HepG2 (cell line): ENCODE data around the gene SEMA3B. TPM values are rescaled to one million over a fixed set of nuclear protein-coding genes. Genes with fewer than 3 reads are reported as not detected.

Experiments
- ATAC-seq: fragments of 200-7000 bp; cut with Tn5 transposase; 3 replicates; pipeline ENCODE4 v1.9.1; 2020; ENCODE audit warnings: mild to moderate bottlenecking, moderate library complexity
- BruUV-seq: library from RNA; stranded (reverse); fragments of 400-500 nt; replicated peaks from 2 replicates; lab custom pipeline; 2021; lab: Mats Ljungman, UMichigan
- CTCF ChIA-PET: fragments of 300-600 bp; formaldehyde crosslinking; extraction: SDS; loops from one replicate; lab custom pipeline; 2021; ENCODE audit warnings: low total read pairs, inconsistent platforms, low intra/inter-chr PET ratio; lab: Yijun Ruan, JAX
- POLR2A ChIA-PET: fragments of 350-600 bp; sonication (Branson Sonifier 250); formaldehyde crosslinking; loops from one replicate; lab custom pipeline; 2020; ENCODE audit warnings: antibody characterized with exemption, inconsistent platforms; lab: Yijun Ruan, JAX
- DNase-seq: peaks from one replicate; pipeline ENCODE4 v3.0.0-alpha.2; 2015; ENCODE audit warnings: low spot score
- FAIRE-seq: peaks from 3 replicates; lab custom pipeline; 2011; peaks lifted over from hg19 to GRCh38; lab: Jason Lieb, UNC
- H2AFZ ChIP-seq: one replicate; pipeline ENCODE4 v1.6.1; 2011; ENCODE audit warnings: low read length, inconsistent platforms
- H3K27ac ChIP-seq: fragments of 300-600 bp; 3 replicates; pipeline ENCODE4 v1.8.0; 2011; ENCODE audit warnings: mixed run types, mild to moderate bottlenecking, mixed read lengths, low read length, inconsistent platforms; ENCODE audit not compliant: insufficient read depth; ENCODE audit errors: extremely low read length
- H3K27me3 ChIP-seq, 2 experiments: fragments of 200-600 bp in 1 of 2; 2 replicates in 1 of 2; 3 replicates in 1 of 2; pipeline versions ENCODE4 v1.6.0 to v1.8.0; 2011; ENCODE audit warnings: low read length in 2 of 2, mild to moderate bottlenecking in 2 of 2, moderate library complexity in 2 of 2, inconsistent platforms in 1 of 2; ENCODE audit not compliant: insufficient read depth in 2 of 2, control insufficient read depth in 1 of 2
- H3K36me3 ChIP-seq, 2 experiments: fragments of 200-600 bp in 1 of 2; replicated peaks in 1 of 2; 2 replicates in 1 of 2; 3 replicates in 1 of 2; pipeline versions ENCODE4 v1.5.1 to v1.8.0; 2011; ENCODE audit warnings: low read length in 2 of 2, inconsistent platforms in 1 of 2; ENCODE audit not compliant: insufficient read depth in 2 of 2, control insufficient read depth in 1 of 2
- H3K4me1 ChIP-seq: 2 replicates; pipeline ENCODE4 v1.5.1; 2012; ENCODE audit warnings: low read length, inconsistent platforms; ENCODE audit not compliant: insufficient read depth
- H3K4me2 ChIP-seq: 2 replicates; pipeline ENCODE4 v1.6.0; 2011; ENCODE audit warnings: low read depth, low read length, inconsistent platforms
- H3K4me3 ChIP-seq, 3 experiments: fragments of 200-600 bp in 1 of 3; sonication (generic), shearing (Covaris generic) in 1 of 3; replicated peaks in 1 of 3; 2 replicates each; pipeline ENCODE4 v1.5.1; 2011 to 2016; ENCODE audit warnings: low read length in 3 of 3, inconsistent platforms in 2 of 3, low read depth in 2 of 3, mild to moderate bottlenecking in 2 of 3, control low read depth in 1 of 3, mixed read lengths in 1 of 3; ENCODE audit not compliant: insufficient read depth in 1 of 3
- H3K79me2 ChIP-seq: one replicate; pipeline ENCODE4 v1.6.1; 2011; ENCODE audit warnings: low read length, inconsistent platforms; ENCODE audit not compliant: insufficient read depth
- H3K9ac ChIP-seq: 2 replicates; pipeline ENCODE4 v1.6.0; 2011; ENCODE audit warnings: mild to moderate bottlenecking, low read depth, low read length, inconsistent platforms; ENCODE audit not compliant: insufficient read depth
- H3K9me3 ChIP-seq: 2 replicates; pipeline ENCODE4 v1.5.1; 2012; ENCODE audit warnings: mild to moderate bottlenecking, low read length
- H4K20me1 ChIP-seq: 2 replicates; pipeline ENCODE4 v1.6.0; 2011; ENCODE audit warnings: inconsistent platforms, mild to moderate bottlenecking, low read length, moderate library complexity; ENCODE audit not compliant: insufficient read depth
- CAMTA2 ChIP-seq: sonication (generic); formaldehyde crosslinking; IDR thresholded peaks from 2 replicates; pipeline ENCODE4 v1.4.0; 2020; ENCODE audit warnings: mild to moderate bottlenecking, missing genetic modification reagents, borderline replicate concordance
- CBFB ChIP-seq: sonication (generic); formaldehyde crosslinking; IDR thresholded peaks from 2 replicates; pipeline ENCODE4 v1.4.0; 2020; ENCODE audit warnings: missing genetic modification reagents
- DMAP1 ChIP-seq: IDR thresholded peaks from 2 replicates; pipeline ENCODE4 v1.6.1; 2016
- DPF2 ChIP-seq: sonication (generic); formaldehyde crosslinking; IDR thresholded peaks from 2 replicates; pipeline ENCODE4 v1.4.0; 2020; ENCODE audit warnings: mild to moderate bottlenecking, low read depth, missing genetic modification reagents, borderline replicate concordance
- ELF3 ChIP-seq: IDR thresholded peaks from 2 replicates; pipeline ENCODE4 v1.6.1; 2016; ENCODE audit warnings: missing genetic modification reagents, missing compliant biosample characterization
- FOXK1 ChIP-seq: sonication (generic); formaldehyde crosslinking; IDR thresholded peaks from 2 replicates; pipeline ENCODE4 v1.4.0; 2020; ENCODE audit warnings: low read depth, missing genetic modification reagents, borderline replicate concordance
- FOXM1 ChIP-seq: sonication (generic); formaldehyde crosslinking; IDR thresholded peaks from 2 replicates; pipeline ENCODE4 v1.5.0; 2020; ENCODE audit warnings: missing genetic modification reagents
- HES4 ChIP-seq: sonication (generic); formaldehyde crosslinking; IDR thresholded peaks from 2 replicates; pipeline ENCODE4 v1.9.0; 2021; ENCODE audit warnings: mild to moderate bottlenecking, missing genetic modification reagents, borderline replicate concordance
- HNF4A ChIP-seq: sonication (generic); formaldehyde crosslinking; IDR thresholded peaks from 2 replicates; pipeline ENCODE4 v1.4.0; 2020; ENCODE audit warnings: missing genetic modification reagents
- KAT8 ChIP-seq: IDR thresholded peaks from 2 replicates; pipeline ENCODE4 v1.6.1; 2016; ENCODE audit warnings: missing genetic modification reagents, missing compliant biosample characterization
- MNT ChIP-seq: fragments of 450-650 bp; IDR thresholded peaks from 2 replicates; pipeline ENCODE4 v1.6.1; 2016
- PITX1 ChIP-seq: sonication (generic); formaldehyde crosslinking; IDR thresholded peaks from 2 replicates; pipeline ENCODE4 v1.5.1; 2020; ENCODE audit warnings: mild to moderate bottlenecking, missing genetic modification reagents
- SALL2 ChIP-seq: sonication (generic); formaldehyde crosslinking; IDR thresholded peaks from 2 replicates; pipeline ENCODE4 v1.8.1; 2023; ENCODE audit warnings: mild to moderate bottlenecking, missing genetic modification reagents, inconsistent platforms
- ZBTB10 ChIP-seq: sonication (generic); formaldehyde crosslinking; IDR thresholded peaks from 2 replicates; pipeline ENCODE4 v1.4.0; 2020; ENCODE audit warnings: missing genetic modification reagents, borderline replicate concordance
- ZNF121 ChIP-seq: sonication (generic); formaldehyde crosslinking; IDR thresholded peaks from 2 replicates; pipeline ENCODE4 v1.5.0; 2020; ENCODE audit warnings: mild to moderate bottlenecking, missing genetic modification reagents
- ZNF547 ChIP-seq: sonication (generic); formaldehyde crosslinking; IDR thresholded peaks from 2 replicates; pipeline ENCODE4 v1.5.1; 2020; ENCODE audit warnings: mild to moderate bottlenecking, missing genetic modification reagents
- ZNF614 ChIP-seq: IDR thresholded peaks from 2 replicates; pipeline ENCODE4 v1.6.1; 2018; ENCODE audit warnings: missing biosample characterization, missing genetic modification reagents, inconsistent platforms, borderline replicate concordance
- ZNF720 ChIP-seq: sonication (generic); formaldehyde crosslinking; IDR thresholded peaks from 2 replicates; pipeline ENCODE4 v1.4.0; 2020; ENCODE audit warnings: missing genetic modification reagents
- ZNF737 ChIP-seq: sonication (generic); formaldehyde crosslinking; IDR thresholded peaks from 2 replicates; pipeline ENCODE4 v1.5.0; 2020; ENCODE audit warnings: missing genetic modification reagents, mild to moderate bottlenecking, borderline replicate concordance
- ZNF749 ChIP-seq: sonication (generic); formaldehyde crosslinking; IDR thresholded peaks from 2 replicates; pipeline ENCODE4 v1.8.0; 2022; ENCODE audit warnings: mild to moderate bottlenecking, missing genetic modification reagents, moderate library complexity, borderline replicate concordance
- ZNF781 ChIP-seq: sonication (generic); formaldehyde crosslinking; IDR thresholded peaks from 2 replicates; pipeline ENCODE4 v1.5.1; 2020; ENCODE audit warnings: borderline replicate concordance, mild to moderate bottlenecking, missing genetic modification reagents; ENCODE audit errors: not compliant biosample characterization
- WGBS: methylation state at CpG from one replicate; pipeline ENCODE4 v1.1.6; 2017; ENCODE audit warnings: low lambda C conversion rate; 5-methylcytosine and 5-hydroxymethylcytosine counted together
- in situ Hi-C: cut with HindIII; loops from 2 replicates; pipeline ENCODE4 v1.10.0; 2017; ENCODE audit warnings: low pct_unique_long_range_greater_than_20kb; ENCODE audit not compliant: extremely low pct_ligation_motif_present
- intact Hi-C: fragments of 100-400 bp; cut with micrococcal nuclease; formaldehyde crosslinking; loops from one replicate; pipeline ENCODE4 v1.10.0; 2022; ENCODE audit not compliant: unreplicated experiment
- polyA plus RNA-seq, 8 experiments: library from polyadenylated mRNA; depleted of rRNA in 3 of 8; stranded (reverse) in 7 of 8; unstranded in 1 of 8; fragments of >200 nt; fragmentation: Illumina TruSeq in 4 of 8; extraction: Trizol in 4 of 8; gene quantifications; 2 replicates each; pipeline versions ENCODE4 v1.2.1 to v1.2.3, GENCODE V29; 2011 to 2016; ENCODE audit warnings: low read depth in 4 of 8, missing spikeins in 1 of 8, mixed read lengths in 1 of 8; ENCODE audit not compliant: insufficient read depth in 1 of 8
- total RNA-seq, 5 experiments: library from RNA; depleted of rRNA; stranded (reverse); fragments of >200 nt; fragmentation: Illumina TruSeq; extraction: Trizol; gene quantifications; 2 replicates each; pipeline ENCODE4 v1.2.3, GENCODE V29; 2016; ENCODE audit warnings: low read depth in 1 of 5

The SEMA3B gene
- total and polyA plus RNA-seq, 2 of the 13 experiments (the other 11 are each of a cell fraction or from before 2014, with no cell fraction given): 93.2 to 158 TPM

- CTCF ChIA-PET: interaction anchor here (0.9 kb wide), 1 partner anchor 41 kb away, joined by 4 read pairs; no protein-coding TSS in a partner anchor
- BruUV-seq: no TSS peak
- peaks cover 59% of the 10 kb centered on the region for H3K4me1 ChIP-seq
- WGBS: 2% methylated on average over 16 of the region's 75 CpGs
- H3K36me3 ChIP-seq: peaks cover 0 to 2% of the 10 kb centered on the region in 2 experiments; a peak in 1 of 5 replicates
- peak within 1 kb of the TSS; percentile 81 for H3K9ac ChIP-seq
- H4K20me1 ChIP-seq: no peaks in the 10 kb centered on the region
- POLR2A ChIA-PET: interaction anchor here (0.7 to 2.7 kb wide), 33 partner anchors 8 to 116 kb away, joined by 3 to 55 read pairs (median 6); partner anchors contain the start of genes CYB561D2, HYAL1, HYAL3 and IFRD2
- in situ Hi-C loops: no loop called here
- H2AFZ ChIP-seq: no peak within 1 kb of the TSS
- H3K4me3 ChIP-seq: peak within 1 kb of the TSS; percentile 85 to 93 (median 87)
- H3K4me2 ChIP-seq: peak within 1 kb of the TSS; percentile 79
- intact Hi-C loops: no loop called here
- FAIRE-seq (peak; percentile 97), ATAC-seq (peak; percentile 93), DNase-seq (peak; percentile 94)
- no peaks in the 10 kb centered on the region; a peak in 1 of 5 replicates for H3K27me3 ChIP-seq
- H3K79me2 ChIP-seq: peaks cover 24% of the 10 kb centered on the region
- no peaks in the 10 kb centered on the region for H3K9me3 ChIP-seq
- H3K27ac ChIP-seq: peak within 1 kb of the TSS; percentile 61
- TF ChIP-seq DMAP1 (CRISPR knock-in tag) (no peak), ZNF737 (CRISPR knock-in tag) (no peak), PITX1 (no peak), ZNF781 (CRISPR knock-in tag) (no peak), KAT8 (CRISPR knock-in tag) (peak; percentile 20), ELF3 (CRISPR knock-in tag) (peak; percentile 60), ZBTB10 (CRISPR knock-in tag) (no peak), ZNF121 (no peak), HNF4A (CRISPR knock-in tag) (no peak), FOXK1 (no peak), SALL2 (CRISPR knock-in tag) (peak; percentile 78), HES4 (CRISPR knock-in tag) (peak; percentile 79; the same call in 1 of the 2 replicates), ZNF547 (CRISPR knock-in tag) (peak; percentile 52; the same call in 1 of the 2 replicates), ZNF749 (CRISPR knock-in tag) (no peak), FOXM1 (no peak), MNT (peak; percentile 77), ZNF614 (CRISPR knock-in tag) (0 out of 2 replicates have a peak, but pooled peaks have one; percentile 9), ZNF720 (CRISPR knock-in tag) (no peak), CAMTA2 (CRISPR knock-in tag) (no peak), DPF2 (CRISPR knock-in tag) (no peak), CBFB (no peak)
Measured at GRCh38 chr3:50235716-50236483, 33.0 kb upstream of the SEMA3B start, which contains the start of gene GNAI2. Gene GNAI2 (plus strand): TSS chr3:50236204. CDS start chr3:50236336, 132 bp downstream.
